Coronary artery (tissue), 2 donors: ENCODE measurements around the gene ESYT3.

ENCODE experiments used
- DNase-seq: peaks from one replicate; pipeline ENCODE4 v3.0.0-alpha.2; 2017; ENCODE audit warnings: low spot score
- H3K27ac ChIP-seq, 2 donors: fragments of 200-600 bp; sonication (generic); one replicate each; pipeline ENCODE4 v1.5.1; 2016 to 2019
- H3K4me3 ChIP-seq: fragments of 200-600 bp; sonication (generic); 2 replicates; pipeline ENCODE4 v1.5.1; 2016; ENCODE audit warnings: mild to moderate bottlenecking, moderate library complexity
- TF ChIP-seq, protein P1 (sequence below): fragments of 200-600 bp; sonication (generic); IDR thresholded peaks from one replicate; pipeline ENCODE4 v1.5.1; 2019; ENCODE audit warnings: antibody characterized with exemption

ESYT3 gene

DNA sequence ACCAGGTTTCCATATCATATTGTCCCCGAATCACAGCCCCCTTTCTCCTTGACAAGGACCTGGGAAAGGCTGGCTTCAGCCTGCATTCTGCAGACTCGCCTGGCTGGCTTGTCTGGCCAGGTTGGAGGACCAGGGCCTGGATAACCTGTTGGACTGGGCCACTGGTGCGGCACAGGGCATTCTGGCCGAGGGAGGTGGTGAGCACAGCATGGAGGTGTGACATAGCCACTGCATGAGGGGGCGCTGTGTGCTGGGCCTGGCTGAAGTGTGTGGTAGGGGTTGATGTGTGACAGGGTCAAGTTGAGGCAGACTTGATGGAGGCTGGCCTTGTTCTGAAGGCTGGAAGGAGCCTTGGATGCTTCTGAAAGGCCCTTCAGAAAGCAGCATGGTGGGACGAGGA, 2.9 kb downstream of the ESYT3 start:
- no peak overlapping the region for H3K4me3 ChIP-seq
- TF ChIP-seq, protein P1, sequence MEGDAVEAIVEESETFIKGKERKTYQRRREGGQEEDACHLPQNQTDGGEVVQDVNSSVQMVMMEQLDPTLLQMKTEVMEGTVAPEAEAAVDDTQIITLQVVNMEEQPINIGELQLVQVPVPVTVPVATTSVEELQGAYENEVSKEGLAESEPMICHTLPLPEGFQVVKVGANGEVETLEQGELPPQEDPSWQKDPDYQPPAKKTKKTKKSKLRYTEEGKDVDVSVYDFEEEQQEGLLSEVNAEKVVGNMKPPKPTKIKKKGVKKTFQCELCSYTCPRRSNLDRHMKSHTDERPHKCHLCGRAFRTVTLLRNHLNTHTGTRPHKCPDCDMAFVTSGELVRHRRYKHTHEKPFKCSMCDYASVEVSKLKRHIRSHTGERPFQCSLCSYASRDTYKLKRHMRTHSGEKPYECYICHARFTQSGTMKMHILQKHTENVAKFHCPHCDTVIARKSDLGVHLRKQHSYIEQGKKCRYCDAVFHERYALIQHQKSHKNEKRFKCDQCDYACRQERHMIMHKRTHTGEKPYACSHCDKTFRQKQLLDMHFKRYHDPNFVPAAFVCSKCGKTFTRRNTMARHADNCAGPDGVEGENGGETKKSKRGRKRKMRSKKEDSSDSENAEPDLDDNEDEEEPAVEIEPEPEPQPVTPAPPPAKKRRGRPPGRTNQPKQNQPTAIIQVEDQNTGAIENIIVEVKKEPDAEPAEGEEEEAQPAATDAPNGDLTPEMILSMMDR: no peak
- DNase-seq: no peak
- no peak overlapping the region for H3K27ac ChIP-seq

DNA sequence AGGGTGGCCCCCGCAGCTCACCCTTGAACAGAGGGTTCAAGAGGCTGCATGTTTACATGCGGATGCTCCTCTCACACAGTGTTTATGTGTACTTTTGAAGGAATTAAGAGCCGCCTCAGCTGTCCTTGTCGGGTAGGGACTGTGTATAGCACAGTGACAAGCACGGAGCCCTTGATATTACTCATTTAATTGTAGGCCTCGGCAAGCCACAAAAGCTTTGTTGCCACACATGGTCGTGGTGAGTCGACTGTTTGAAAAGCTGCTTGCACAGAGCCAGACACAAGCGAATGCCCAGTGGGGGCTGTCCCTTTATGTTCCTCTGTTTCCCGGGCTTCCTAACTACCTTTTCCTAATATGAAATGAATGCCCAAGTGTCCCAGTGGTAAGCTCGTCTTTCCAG, 4.5 kb downstream of the ESYT3 start:
- Histone ChIP-seq H3K4me3 (no peak overlapping the region), H3K27ac (no peak overlapping the region)
- DNase-seq: no peak
- TF ChIP-seq, protein P1: no peak

DNA sequence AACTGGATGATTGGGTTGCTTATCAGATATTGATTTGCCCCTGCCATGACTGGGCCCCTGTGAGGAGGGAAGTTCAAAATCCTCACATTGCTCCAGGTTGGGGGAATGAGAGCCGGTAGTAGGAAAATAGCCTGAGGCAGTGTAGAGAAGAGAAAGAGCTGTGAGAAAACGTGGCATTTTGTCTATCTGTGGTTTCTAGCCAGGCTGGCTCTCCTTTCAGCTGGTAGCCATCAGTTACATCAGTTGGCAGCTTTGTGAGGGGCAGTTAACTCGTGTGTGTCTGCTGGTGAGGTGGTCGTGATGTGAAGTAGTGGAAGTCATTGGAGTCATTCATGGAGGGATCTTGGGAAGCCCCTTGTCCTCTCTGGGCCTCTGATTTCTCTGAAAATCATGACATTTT, 5.2 kb downstream of the ESYT3 start:
- no peak overlapping the region for H3K27ac ChIP-seq

DNA sequence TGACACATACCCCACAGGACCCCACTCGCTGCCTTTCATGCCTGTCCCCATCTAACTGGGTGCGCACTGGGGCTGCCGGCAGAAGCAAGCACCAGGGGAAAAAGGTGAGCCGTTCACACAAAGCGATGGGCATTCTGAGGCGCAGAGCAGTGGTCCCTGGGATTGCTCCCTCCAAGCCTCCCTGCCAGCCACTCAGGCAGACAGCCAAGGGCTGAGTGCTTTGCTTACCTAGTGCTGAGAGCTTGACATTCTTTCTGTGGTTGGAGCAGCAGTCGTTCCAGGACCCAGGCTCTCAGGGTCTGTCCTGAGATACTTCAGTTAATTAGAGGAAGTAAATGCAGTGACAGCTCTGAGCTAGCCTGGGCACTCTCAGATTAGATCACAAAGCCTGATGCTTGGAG, 5.7 kb downstream of the ESYT3 start:
- Histone ChIP-seq H3K27ac (no peak overlapping the region), H3K4me3 (no peak overlapping the region)
- no peak for DNase-seq
- TF ChIP-seq, protein P1: no peak

More for the DNA sequence above, 5.2 kb downstream of the ESYT3 start:
- no peak overlapping the region for H3K4me3 ChIP-seq
- DNase-seq: no peak
- TF ChIP-seq, protein P1: no peak

DNA sequence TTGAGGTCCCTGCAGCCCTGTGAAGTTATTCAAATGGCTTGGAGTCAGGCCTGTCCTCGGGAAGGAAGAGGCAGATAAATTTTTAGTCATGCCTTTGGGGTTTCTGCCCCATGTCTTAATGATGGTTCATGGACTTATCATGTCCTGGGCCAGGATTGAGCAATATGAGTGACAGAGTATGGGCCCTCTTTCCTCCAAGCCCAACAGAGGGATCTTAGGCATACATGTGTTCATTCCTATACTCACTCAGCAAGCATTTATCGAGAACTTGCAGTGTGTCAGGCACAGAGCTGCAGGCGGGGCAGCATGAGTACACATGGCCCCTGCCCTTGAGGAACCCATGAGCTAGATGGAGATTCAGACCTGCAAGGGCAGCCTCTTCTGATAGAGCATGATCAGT, 6.2 kb downstream of the ESYT3 start:
- Histone ChIP-seq H3K27ac (no peak overlapping the region), H3K4me3 (no peak overlapping the region)
- TF ChIP-seq, protein P1: no peak
- DNase-seq: peak; percentile 55

DNA sequence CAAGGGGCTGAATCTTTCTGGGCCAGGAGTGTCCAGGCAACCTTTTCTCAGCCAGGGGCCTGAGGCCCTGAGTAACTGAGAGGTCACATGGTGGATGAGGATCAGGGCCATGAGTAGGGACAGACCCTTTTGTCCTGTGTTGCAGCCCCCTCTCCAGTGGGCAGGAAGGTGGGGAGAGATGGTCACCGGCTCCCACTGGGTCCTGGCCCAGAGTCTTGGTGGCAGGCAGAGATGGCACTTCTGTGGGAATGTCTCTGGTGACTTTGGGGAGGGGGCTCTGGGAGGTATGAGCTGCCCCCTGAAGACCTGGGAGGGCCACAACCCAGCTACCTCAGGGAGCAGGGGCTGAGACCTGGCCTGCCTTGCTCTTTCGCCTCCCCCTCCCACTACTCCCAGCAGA, 6.8 kb downstream of the ESYT3 start:
- peak; percentile 63 for DNase-seq
- no peak overlapping the region for H3K27ac ChIP-seq
- H3K4me3 ChIP-seq: no peak overlapping the region
- TF ChIP-seq, protein P1: no peak

DNA sequence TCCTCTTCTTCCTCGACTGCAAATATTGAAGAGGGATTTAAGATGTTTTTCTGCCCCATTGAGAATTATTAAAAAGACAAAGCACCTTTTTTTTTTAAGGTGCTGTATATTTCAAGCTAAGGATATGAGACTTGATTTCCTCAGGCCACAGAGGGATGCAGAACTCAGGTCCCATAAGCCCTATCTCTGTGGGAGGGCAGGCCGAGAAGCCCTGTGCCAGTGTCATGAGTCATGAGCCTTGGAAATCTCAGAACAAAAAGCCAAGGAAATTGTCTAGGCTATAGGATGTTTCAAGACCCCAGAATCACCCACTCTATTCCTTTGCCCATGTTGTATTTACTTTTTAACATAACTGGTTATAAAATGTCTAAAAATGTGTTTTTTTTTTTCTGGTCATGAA, 7.3 kb downstream of the ESYT3 start:
- TF ChIP-seq, protein P1: no peak
- Histone ChIP-seq H3K4me3 (no peak overlapping the region), H3K27ac (no peak overlapping the region)
- no peak for DNase-seq
